HEK293T (cell line): Measurements from ENCODE around the gene DIPK1A.
A peak's percentile ranks its signal among the peaks of the same experiment; 100 is the strongest.

Experiments used
- CTCF ChIA-PET: fragments of 350-600 bp; formaldehyde crosslinking; extraction: SDS; loops from one replicate; lab custom pipeline; 2021; ENCODE audit warnings: antibody characterized with exemption, inconsistent platforms; lab: Yijun Ruan, JAX
- POLR2A ChIA-PET: fragments of 350-600 bp; formaldehyde crosslinking; extraction: SDS; loops from one replicate; lab custom pipeline; 2020; ENCODE audit warnings: antibody characterized with exemption, inconsistent platforms; lab: Yijun Ruan, JAX
- DNase-seq: peaks from one replicate; pipeline ENCODE4 v3.0.0; 2012; ENCODE audit warnings: mixed read lengths; ENCODE audit errors: extremely low spot score
- ARNT ChIP-seq: fragments of 450-650 bp; IDR thresholded peaks from 2 replicates; pipeline ENCODE4 v1.6.1; 2017; ENCODE audit warnings: mild to moderate bottlenecking
- BHLHE40 ChIP-seq: fragments of 450-650 bp; IDR thresholded peaks from 2 replicates; pipeline ENCODE4 v1.6.1; 2016; ENCODE audit warnings: mild to moderate bottlenecking, moderate library complexity, borderline replicate concordance
- CTBP1 ChIP-seq: fragments of 450-650 bp; IDR thresholded peaks from 2 replicates; pipeline ENCODE4 v1.6.1; 2016; ENCODE audit warnings: borderline replicate concordance
- ELF4 ChIP-seq: fragments of 450-650 bp; IDR thresholded peaks from 2 replicates; pipeline ENCODE4 v1.6.1; 2017; ENCODE audit warnings: antibody characterized with exemption
- FOXA1 ChIP-seq: fragments of 450-650 bp; IDR thresholded peaks from 2 replicates; pipeline ENCODE4 v1.6.1; 2016; ENCODE audit warnings: mild to moderate bottlenecking
- FOXK2 ChIP-seq: fragments of 450-650 bp; IDR thresholded peaks from 2 replicates; pipeline ENCODE4 v1.6.1; 2016; ENCODE audit warnings: mild to moderate bottlenecking
- FOXM1 ChIP-seq: fragments of 450-650 bp; IDR thresholded peaks from 2 replicates; pipeline ENCODE4 v1.6.1; 2017; ENCODE audit warnings: mild to moderate bottlenecking, borderline replicate concordance
- HDGF ChIP-seq: fragments of 450-650 bp; IDR thresholded peaks from 2 replicates; pipeline ENCODE4 v1.6.1; 2017; ENCODE audit warnings: antibody characterized with exemption, borderline replicate concordance
- L3MBTL2 ChIP-seq: fragments of 450-650 bp; conservative IDR thresholded peaks from 2 replicates; pipeline ENCODE4 v1.6.1; 2016; ENCODE audit warnings: mild to moderate bottlenecking
- LEF1 ChIP-seq: fragments of 450-650 bp; IDR thresholded peaks from 2 replicates; pipeline ENCODE4 v1.6.1; 2017; ENCODE audit warnings: mild to moderate bottlenecking, borderline replicate concordance
- NFRKB ChIP-seq: fragments of 450-650 bp; IDR thresholded peaks from 2 replicates; pipeline ENCODE4 v1.6.1; 2016; ENCODE audit warnings: mild to moderate bottlenecking, moderate library complexity
- SP1 ChIP-seq: fragments of 450-650 bp; IDR thresholded peaks from 2 replicates; pipeline ENCODE4 v1.6.1; 2017
- SUZ12 ChIP-seq: fragments of 450-650 bp; IDR thresholded peaks from 2 replicates; pipeline ENCODE4 v1.6.1; 2016; ENCODE audit warnings: mild to moderate bottlenecking
- TARDBP ChIP-seq: fragments of 450-650 bp; IDR thresholded peaks from 2 replicates; pipeline ENCODE4 v1.6.1; 2016
- ZNF384 ChIP-seq: fragments of 450-650 bp; IDR thresholded peaks from 2 replicates; pipeline ENCODE4 v1.6.1; 2016
- TF ChIP-seq, protein P1 (sequence below): fragments of 450-650 bp; IDR thresholded peaks from 2 replicates; pipeline ENCODE4 v1.6.1; 2016

DIPK1A gene

DNA sequence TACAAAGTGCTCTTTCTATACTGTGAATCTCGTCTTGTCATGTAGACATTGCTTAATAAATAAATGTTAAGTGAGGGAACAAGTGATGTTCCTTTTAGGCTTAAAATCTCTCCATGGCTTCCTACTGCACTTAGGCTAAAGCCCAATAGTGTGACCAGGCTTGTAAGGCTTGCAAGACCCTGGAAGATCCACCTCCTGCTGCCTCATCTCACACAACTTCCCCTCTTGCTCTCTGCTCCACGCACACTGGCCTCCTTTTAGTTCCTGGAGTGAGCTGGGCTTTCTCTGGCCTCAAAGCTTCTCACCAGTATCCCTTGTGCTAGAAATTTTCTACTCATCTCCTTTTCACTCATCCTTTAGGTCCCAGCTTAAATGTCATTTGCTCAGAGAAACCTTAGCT is 41.5 kb upstream of the DIPK1A start:
- POLR2A ChIA-PET, result no interaction called here
- DNase-seq, result no peak
- no peak for TF ChIP-seq SP1
- no peak for TF ChIP-seq SUZ12
- no peak for TF ChIP-seq FOXK2
- TF ChIP-seq FOXM1, result no peak
- TF ChIP-seq, protein P1, sequence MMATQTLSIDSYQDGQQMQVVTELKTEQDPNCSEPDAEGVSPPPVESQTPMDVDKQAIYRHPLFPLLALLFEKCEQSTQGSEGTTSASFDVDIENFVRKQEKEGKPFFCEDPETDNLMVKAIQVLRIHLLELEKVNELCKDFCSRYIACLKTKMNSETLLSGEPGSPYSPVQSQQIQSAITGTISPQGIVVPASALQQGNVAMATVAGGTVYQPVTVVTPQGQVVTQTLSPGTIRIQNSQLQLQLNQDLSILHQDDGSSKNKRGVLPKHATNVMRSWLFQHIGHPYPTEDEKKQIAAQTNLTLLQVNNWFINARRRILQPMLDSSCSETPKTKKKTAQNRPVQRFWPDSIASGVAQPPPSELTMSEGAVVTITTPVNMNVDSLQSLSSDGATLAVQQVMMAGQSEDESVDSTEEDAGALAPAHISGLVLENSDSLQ, result no peak
- TF ChIP-seq ARNT, result no peak
- no peak for TF ChIP-seq BHLHE40
- TF ChIP-seq HDGF, result no peak
- CTCF ChIA-PET, result interaction anchor here (1.7 kb wide), 1 partner anchor 8 kb away, joined by 11 read pairs; no protein-coding TSS in a partner anchor

DNA sequence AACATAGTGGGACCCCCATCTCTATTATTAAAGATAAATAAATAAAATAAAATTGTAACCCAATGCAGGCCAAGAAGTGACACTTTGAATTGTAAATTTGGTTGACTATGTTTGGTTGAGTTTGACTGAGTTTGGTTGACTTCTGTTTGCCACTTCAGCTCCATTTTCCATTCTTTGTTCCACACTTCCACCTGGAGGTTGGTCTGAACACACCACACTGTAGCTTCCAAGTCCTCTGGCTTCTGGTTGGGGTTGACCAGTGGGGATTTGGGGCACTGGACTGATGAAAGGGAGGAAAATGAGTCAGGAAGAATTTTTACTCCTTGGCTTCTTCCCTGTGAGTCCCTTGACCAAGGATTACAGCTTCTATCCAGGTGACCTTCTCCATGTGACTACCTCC is 40.6 kb upstream of the DIPK1A start:
- ChIA-PET POLR2A (interaction anchor here (2.4 kb wide), 1 partner anchor 170 kb away, joined by 6 read pairs; the partner anchor contains the start of gene RPL5), CTCF (interaction anchor here (0.8 to 1.9 kb wide), 3 partner anchors 69 to 148 kb away, joined by 3 to 8 read pairs (median 6); no protein-coding TSS in a partner anchor)
- no peak for DNase-seq
- TF ChIP-seq FOXK2 (no peak), ZNF384 (no peak), ARNT (no peak), ELF4 (no peak), CTBP1 (no peak)

DNA sequence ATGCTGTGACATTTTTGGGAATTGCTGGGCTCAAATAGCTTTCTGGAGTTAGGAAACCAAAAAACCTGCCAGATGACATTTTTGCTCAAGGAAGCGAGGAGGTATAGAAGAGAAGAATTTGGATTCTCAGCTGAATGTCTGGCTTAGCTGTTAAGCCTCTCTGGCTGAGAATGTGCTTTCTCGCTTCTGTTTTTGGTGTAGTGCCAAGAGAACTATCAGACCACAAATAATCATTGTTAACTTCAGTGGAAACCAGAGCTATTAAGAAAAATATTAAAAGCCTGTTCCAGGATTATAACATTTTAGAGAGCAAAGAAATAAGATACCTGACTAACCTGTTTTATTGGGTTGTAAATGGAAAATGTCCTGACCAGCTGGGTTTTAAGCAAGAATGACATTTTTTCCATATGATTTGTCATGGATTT is 39.5 kb upstream of the DIPK1A start:
- TF ChIP-seq ARNT (no peak), ELF4 (no peak), FOXA1 (no peak), HDGF (no peak), FOXM1 (no peak), FOXK2 (no peak), SP1 (no peak), LEF1 (no peak), TARDBP (no peak), L3MBTL2 (no peak), CTBP1 (no peak), BHLHE40 (no peak), ZNF384 (no peak), NFRKB (no peak), SUZ12 (no peak)
- TF ChIP-seq, protein P1, result no peak
- no peak for DNase-seq
- CTCF ChIA-PET, result interaction anchor here (1.0 to 1.9 kb wide), 5 partner anchors 21 to 141 kb away, joined by 3 to 8 read pairs (median 3); no protein-coding TSS in a partner anchor
- POLR2A ChIA-PET, result interaction anchor here (1.1 to 2.4 kb wide), 2 partner anchors 77 to 169 kb away, joined by 4 to 6 read pairs; partner anchors contain the start of gene RPL5

DNA sequence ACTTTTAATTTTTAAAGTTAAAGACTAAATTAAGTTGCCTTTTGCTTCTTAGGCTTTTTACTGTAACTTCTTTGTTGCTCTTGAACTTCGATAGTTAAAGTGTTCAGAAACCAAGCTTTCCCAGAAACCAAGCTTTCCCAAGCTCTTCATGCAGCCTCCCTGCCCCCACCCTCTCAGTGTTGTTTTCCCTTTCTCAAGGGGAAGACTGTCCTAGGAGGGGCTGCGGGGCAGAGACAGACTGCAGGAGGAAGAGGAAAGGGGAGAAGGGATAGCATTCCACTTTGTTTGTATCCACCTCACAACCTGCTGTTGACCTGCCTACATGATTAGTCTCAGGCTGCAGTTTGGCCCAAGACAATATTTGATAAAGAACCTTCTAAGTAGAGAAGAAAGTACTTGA is 39.0 kb upstream of the DIPK1A start:
- TF ChIP-seq L3MBTL2 (no peak), LEF1 (no peak), ELF4 (no peak)
- TF ChIP-seq, protein P1, result no peak
- CTCF ChIA-PET, result interaction anchor here (1.1 to 1.9 kb wide), 3 partner anchors 21 to 141 kb away, joined by 3 to 8 read pairs (median 3); no protein-coding TSS in a partner anchor
- no peak for DNase-seq
- POLR2A ChIA-PET, result interaction anchor here (2.4 kb wide), 1 partner anchor 168 kb away, joined by 6 read pairs; the partner anchor contains the start of gene RPL5

DNA sequence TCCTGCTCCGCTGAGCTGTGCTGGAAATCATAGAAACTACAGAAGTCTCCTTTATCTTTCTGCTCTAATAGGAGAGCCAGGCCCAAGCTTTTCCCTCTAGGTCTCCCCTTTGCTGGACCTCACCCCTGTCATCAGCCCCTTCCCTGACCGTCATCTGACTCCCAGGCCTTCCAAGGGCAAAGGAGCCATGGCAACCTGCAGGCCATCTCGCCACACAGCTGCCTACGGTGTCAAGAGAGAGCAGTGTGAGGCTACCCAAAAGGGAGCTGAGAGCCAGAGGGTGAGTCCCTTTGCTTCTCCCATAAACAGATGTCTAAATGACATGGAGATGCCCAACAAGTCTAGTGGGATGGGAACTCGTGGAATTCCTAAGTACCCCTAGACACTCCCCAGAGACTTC is 37.6 kb upstream of the DIPK1A start:
- DNase-seq, result no peak
- no peak for TF ChIP-seq TARDBP
- ChIA-PET CTCF (no interaction called here), POLR2A (interaction anchor here (0.8 kb wide), 1 partner anchor 80 kb away, joined by 3 read pairs; the partner anchor contains the start of gene MTF2)

DNA sequence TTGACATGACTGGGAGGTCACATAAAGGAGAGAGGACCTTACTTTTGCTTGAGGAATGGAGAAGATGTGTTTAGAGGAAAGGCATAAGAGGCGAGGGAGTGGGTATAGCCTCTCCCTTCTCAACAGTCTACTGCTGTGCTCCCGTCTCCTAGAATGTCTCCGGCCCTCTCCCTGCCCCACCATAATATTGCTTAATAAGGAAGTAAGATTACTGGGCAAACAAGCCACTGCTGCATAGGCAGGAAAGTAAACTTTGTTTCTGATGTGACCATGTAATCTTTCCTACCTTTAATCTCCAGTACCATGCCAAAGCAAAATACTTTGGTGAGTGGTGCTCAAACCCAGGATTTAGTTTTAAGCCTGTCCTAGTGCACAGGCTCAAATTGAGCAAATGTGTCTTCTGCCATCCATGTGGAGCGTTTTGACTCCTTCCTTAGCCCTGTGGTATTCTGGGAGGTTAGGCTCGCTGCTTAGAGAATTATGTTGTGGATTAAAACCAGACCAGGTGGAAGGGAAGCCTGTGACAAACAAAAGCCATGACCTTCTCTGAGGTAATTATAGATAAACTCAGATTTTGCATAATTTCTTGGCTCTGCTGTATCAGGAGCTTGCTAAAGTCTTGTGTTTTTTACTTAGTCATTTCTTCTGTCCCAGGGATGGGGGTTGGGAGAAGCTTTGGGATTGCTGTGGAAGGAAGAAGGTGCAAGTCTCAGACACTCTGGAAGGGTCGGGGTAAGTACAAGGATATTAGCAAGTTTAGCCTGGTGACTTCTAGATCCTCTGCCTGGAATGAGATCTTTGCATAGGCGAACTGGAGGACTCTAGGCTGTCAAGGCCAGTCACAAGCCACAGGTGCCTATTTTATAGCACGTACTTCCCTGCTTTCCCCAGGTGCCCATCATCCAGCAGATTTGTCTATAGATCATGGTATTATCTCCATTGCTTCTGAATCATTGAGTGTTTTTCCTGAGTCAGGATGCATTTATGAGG is 34.5 kb upstream of the DIPK1A start:
- no peak for TF ChIP-seq FOXA1
- TF ChIP-seq, protein P1, result peak; percentile 46; the same call in 1 of the 2 replicates
- ChIA-PET CTCF (interaction anchor here (0.9 to 2.2 kb wide), 4 partner anchors 18 to 309 kb away, joined by 3 to 10 read pairs (median 4); no protein-coding TSS in a partner anchor), POLR2A (no interaction called here)
- no peak for DNase-seq
